K562 (cell line): ENCODE data around the gene NTN1. TPM values are rescaled to one million over a fixed set of nuclear protein-coding genes. Genes with fewer than 3 reads are reported as not detected.

Experiments used
- MCM7 ChIP-seq, 2 experiments: fragments of 450-650 bp; IDR thresholded peaks; 2 replicates each; pipeline ENCODE4 v1.6.1; 2016 to 2018
- POLR3A ChIP-seq: IDR thresholded peaks from 2 replicates; pipeline ENCODE4 v1.6.1; 2011; ENCODE audit warnings: borderline replicate concordance, mild to moderate bottlenecking, moderate library complexity; ENCODE audit not compliant: insufficient read length, insufficient read depth; ENCODE audit errors: extremely low read depth
- SIX5 ChIP-seq, 2 experiments: IDR thresholded peaks; 2 replicates each; pipeline ENCODE4 v1.6.1; 2011; ENCODE audit warnings: low read length in 2 of 2, borderline replicate concordance in 1 of 2, low read depth in 1 of 2, mild to moderate bottlenecking in 1 of 2, moderate library complexity in 1 of 2; ENCODE audit not compliant: insufficient read depth in 1 of 2
- SMC3 ChIP-seq: conservative IDR thresholded peaks from 2 replicates; pipeline ENCODE4 v1.6.1; 2011; ENCODE audit warnings: low read depth, low read length, improper control_type of control experiment; ENCODE audit not compliant: insufficient read depth
- TBP ChIP-seq: optimal IDR thresholded peaks from 2 replicates; pipeline ENCODE3; 2011; ENCODE audit warnings: low read depth, low read length, improper control_type of control experiment
- ZNF583 ChIP-seq: fragments of 250-450 bp; sonication (Bioruptor Pico); IDR thresholded peaks from 2 replicates; pipeline ENCODE4 v1.4.0; 2020
- polyA plus RNA-seq, 8 experiments: library from polyadenylated mRNA; depleted of rRNA in 4 of 8; stranded (reverse) in 5 of 8; unstranded in 3 of 8; fragments of >200 nt; fragmentation: Nextera tagmentation in 2 of 8; fragmentation: Illumina TruSeq in 1 of 8; extraction: Ambion mirVana in 2 of 8; extraction: Trizol in 1 of 8; gene quantifications; 2 replicates each; pipeline versions ENCODE4 v1.2.1 to v1.2.3, GENCODE V29; 2011 to 2014; ENCODE audit warnings: inconsistent platforms in 1 of 8, missing spikeins in 1 of 8
- total RNA-seq, 7 experiments: library from RNA; depleted of rRNA in 6 of 7; stranded (reverse); fragments of >200 nt in 6 of 7; fragmentation: Illumina TruSeq in 2 of 7; extraction: Trizol in 2 of 7; gene quantifications; 2 replicates each; pipeline versions ENCODE4 v1.2.1 to v1.2.3, GENCODE V29; 2011 to 2021; ENCODE audit warnings: low replicate concordance in 1 of 7
- TF ChIP-seq, protein P1 (sequence below), 2 experiments: IDR thresholded peaks; 2 replicates each; pipeline ENCODE4 v1.6.1; 2012; ENCODE audit warnings: improper control_type of control experiment in 2 of 2, low read depth in 2 of 2, low read length in 2 of 2, borderline replicate concordance in 1 of 2
- TF ChIP-seq, protein P2 (sequence below): fragments of 450-650 bp; IDR thresholded peaks from 2 replicates; pipeline ENCODE4 v1.6.1; 2016; ENCODE audit warnings: antibody characterized with exemption
- TF ChIP-seq, protein P3 (sequence below): IDR thresholded peaks from 2 replicates; pipeline ENCODE4 v1.6.1; 2011; ENCODE audit warnings: borderline replicate concordance, low read depth, mild to moderate bottlenecking, moderate library complexity, low read length; ENCODE audit not compliant: insufficient read depth, poor library complexity, severe bottlenecking
- TF ChIP-seq, protein P4 (sequence below), 3 experiments: IDR thresholded peaks in 2 of 3; conservative IDR thresholded peaks in 1 of 3; 2 replicates each; pipeline ENCODE4 v1.5.1; 2011 to 2012; ENCODE audit warnings: low read length in 3 of 3, mild to moderate bottlenecking in 3 of 3, control low read depth in 2 of 3, improper control_type of control experiment in 1 of 3, inconsistent platforms in 1 of 3, low read depth in 1 of 3, mixed read lengths in 1 of 3, moderate library complexity in 1 of 3; ENCODE audit not compliant: insufficient read depth in 2 of 3
- TF ChIP-seq, protein P5 (sequence below): fragments of 250-450 bp; sonication (Bioruptor Pico); IDR thresholded peaks from 2 replicates; pipeline ENCODE4 v1.4.0; 2020; ENCODE audit warnings: mild to moderate bottlenecking, moderate library complexity, borderline replicate concordance

Gene NTN1
- total and polyA plus RNA-seq, 9 of the 15 experiments (the other 6 are each of a cell fraction or from before 2014, with no cell fraction given): 0.02 TPM; not detected in 8

DNA sequence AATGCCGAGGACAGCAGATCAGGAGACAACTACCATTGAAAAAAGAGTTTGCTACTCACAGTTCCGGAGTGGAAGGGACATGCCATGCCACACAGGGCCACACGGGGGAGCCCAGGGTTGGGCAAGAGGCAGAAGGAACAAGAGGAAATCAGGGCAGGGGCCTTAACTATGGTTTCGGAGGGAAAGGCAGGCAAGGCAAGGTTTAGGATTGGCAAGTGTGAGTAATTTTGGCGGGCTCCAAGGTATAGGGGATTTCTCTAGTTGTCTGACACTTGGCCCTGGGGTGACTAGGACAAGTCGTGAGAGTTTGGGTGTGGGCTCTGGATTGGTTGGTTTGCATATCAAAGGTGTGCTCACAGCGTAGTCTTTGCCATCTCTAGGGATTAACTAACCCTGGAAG, 27.0 kb upstream of the NTN1 start (continued):
- TF ChIP-seq, protein P1, sequence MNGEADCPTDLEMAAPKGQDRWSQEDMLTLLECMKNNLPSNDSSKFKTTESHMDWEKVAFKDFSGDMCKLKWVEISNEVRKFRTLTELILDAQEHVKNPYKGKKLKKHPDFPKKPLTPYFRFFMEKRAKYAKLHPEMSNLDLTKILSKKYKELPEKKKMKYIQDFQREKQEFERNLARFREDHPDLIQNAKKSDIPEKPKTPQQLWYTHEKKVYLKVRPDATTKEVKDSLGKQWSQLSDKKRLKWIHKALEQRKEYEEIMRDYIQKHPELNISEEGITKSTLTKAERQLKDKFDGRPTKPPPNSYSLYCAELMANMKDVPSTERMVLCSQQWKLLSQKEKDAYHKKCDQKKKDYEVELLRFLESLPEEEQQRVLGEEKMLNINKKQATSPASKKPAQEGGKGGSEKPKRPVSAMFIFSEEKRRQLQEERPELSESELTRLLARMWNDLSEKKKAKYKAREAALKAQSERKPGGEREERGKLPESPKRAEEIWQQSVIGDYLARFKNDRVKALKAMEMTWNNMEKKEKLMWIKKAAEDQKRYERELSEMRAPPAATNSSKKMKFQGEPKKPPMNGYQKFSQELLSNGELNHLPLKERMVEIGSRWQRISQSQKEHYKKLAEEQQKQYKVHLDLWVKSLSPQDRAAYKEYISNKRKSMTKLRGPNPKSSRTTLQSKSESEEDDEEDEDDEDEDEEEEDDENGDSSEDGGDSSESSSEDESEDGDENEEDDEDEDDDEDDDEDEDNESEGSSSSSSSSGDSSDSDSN (IDR thresholded peaks at IDR 0.05; ENCODE audit: borderline replicate concordance in 1 of 2, low read depth in 2 of 2, low read length in 2 of 2): no peak
- 0 out of 2 replicates have a peak, but pooled peaks have one; percentile 21 for TF ChIP-seq SMC3
- TF ChIP-seq, protein P2, sequence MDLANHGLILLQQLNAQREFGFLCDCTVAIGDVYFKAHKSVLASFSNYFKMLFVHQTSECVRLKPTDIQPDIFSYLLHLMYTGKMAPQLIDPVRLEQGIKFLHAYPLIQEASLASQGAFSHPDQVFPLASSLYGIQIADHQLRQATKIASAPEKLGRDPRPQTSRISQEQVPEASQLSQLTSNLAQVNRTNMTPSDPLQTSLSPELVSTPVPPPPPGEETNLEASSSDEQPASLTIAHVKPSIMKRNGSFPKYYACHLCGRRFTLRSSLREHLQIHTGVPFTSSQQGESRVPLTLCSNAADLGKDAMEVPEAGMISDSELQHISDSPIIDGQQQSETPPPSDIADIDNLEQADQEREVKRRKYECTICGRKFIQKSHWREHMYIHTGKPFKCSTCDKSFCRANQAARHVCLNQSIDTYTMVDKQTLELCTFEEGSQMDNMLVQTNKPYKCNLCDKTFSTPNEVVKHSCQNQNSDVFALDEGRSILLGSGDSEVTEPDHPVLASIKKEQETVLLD: no peak
- TF ChIP-seq MCM7 (IDR thresholded peaks at IDR 0.05): no peak
- TF ChIP-seq, protein P3, sequence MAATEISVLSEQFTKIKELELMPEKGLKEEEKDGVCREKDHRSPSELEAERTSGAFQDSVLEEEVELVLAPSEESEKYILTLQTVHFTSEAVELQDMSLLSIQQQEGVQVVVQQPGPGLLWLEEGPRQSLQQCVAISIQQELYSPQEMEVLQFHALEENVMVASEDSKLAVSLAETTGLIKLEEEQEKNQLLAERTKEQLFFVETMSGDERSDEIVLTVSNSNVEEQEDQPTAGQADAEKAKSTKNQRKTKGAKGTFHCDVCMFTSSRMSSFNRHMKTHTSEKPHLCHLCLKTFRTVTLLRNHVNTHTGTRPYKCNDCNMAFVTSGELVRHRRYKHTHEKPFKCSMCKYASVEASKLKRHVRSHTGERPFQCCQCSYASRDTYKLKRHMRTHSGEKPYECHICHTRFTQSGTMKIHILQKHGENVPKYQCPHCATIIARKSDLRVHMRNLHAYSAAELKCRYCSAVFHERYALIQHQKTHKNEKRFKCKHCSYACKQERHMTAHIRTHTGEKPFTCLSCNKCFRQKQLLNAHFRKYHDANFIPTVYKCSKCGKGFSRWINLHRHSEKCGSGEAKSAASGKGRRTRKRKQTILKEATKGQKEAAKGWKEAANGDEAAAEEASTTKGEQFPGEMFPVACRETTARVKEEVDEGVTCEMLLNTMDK: peak; percentile 27
- TF ChIP-seq TBP: no peak
- TF ChIP-seq, protein P4, sequence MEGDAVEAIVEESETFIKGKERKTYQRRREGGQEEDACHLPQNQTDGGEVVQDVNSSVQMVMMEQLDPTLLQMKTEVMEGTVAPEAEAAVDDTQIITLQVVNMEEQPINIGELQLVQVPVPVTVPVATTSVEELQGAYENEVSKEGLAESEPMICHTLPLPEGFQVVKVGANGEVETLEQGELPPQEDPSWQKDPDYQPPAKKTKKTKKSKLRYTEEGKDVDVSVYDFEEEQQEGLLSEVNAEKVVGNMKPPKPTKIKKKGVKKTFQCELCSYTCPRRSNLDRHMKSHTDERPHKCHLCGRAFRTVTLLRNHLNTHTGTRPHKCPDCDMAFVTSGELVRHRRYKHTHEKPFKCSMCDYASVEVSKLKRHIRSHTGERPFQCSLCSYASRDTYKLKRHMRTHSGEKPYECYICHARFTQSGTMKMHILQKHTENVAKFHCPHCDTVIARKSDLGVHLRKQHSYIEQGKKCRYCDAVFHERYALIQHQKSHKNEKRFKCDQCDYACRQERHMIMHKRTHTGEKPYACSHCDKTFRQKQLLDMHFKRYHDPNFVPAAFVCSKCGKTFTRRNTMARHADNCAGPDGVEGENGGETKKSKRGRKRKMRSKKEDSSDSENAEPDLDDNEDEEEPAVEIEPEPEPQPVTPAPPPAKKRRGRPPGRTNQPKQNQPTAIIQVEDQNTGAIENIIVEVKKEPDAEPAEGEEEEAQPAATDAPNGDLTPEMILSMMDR (IDR thresholded peaks at IDR 0.05 in 2 of 3, conservative IDR thresholded peaks at IDR 0.05 in 1 of 3; ENCODE audit: insufficient read depth in 2 of 3, low read depth in 1 of 3, low read length in 3 of 3): peak; percentile 67 to 71 (median 69)
- TF ChIP-seq SIX5 (IDR thresholded peaks at IDR 0.05; ENCODE audit: borderline replicate concordance in 1 of 2, insufficient read depth in 1 of 2, low read depth in 1 of 2, low read length in 2 of 2): no peak
- TF ChIP-seq, protein P5, sequence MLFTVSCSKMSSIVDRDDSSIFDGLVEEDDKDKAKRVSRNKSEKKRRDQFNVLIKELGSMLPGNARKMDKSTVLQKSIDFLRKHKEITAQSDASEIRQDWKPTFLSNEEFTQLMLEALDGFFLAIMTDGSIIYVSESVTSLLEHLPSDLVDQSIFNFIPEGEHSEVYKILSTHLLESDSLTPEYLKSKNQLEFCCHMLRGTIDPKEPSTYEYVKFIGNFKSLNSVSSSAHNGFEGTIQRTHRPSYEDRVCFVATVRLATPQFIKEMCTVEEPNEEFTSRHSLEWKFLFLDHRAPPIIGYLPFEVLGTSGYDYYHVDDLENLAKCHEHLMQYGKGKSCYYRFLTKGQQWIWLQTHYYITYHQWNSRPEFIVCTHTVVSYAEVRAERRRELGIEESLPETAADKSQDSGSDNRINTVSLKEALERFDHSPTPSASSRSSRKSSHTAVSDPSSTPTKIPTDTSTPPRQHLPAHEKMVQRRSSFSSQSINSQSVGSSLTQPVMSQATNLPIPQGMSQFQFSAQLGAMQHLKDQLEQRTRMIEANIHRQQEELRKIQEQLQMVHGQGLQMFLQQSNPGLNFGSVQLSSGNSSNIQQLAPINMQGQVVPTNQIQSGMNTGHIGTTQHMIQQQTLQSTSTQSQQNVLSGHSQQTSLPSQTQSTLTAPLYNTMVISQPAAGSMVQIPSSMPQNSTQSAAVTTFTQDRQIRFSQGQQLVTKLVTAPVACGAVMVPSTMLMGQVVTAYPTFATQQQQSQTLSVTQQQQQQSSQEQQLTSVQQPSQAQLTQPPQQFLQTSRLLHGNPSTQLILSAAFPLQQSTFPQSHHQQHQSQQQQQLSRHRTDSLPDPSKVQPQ (CRISPR knock-in tag): no peak
- no peak for TF ChIP-seq ZNF583 (CRISPR knock-in tag)
- no peak for TF ChIP-seq POLR3A
